Measurements from ENCODE around the gene TTLL12.

TTLL12 gene

GRCh38 chr22:43206509-43207161 is 19.7 kb upstream of the TTLL12 start:
- POLR2A ChIA-PET = no interaction called here

GRCh38 chr22:43205748-43206508 is 19.0 kb upstream of the TTLL12 start:
- TF ChIP-seq CTCF (IDR thresholded peaks at IDR 0.05; ENCODE audit: control extremely low read depth, extremely low read depth, low read depth, missing control alignments) = no peak
- ChIA-PET POLR2A (no interaction called here), CTCF (no interaction called here)
- DNase-seq (ENCODE audit: extremely low spot score) = no peak

More at GRCh38 chr22:43206509-43207161, 19.7 kb upstream of the TTLL12 start:
- CTCF ChIA-PET = no interaction called here
- no peak for TF ChIP-seq CTCF (IDR thresholded peaks at IDR 0.05; ENCODE audit: control extremely low read depth, extremely low read depth, low read depth, missing control alignments)
- DNase-seq (ENCODE audit: extremely low spot score) = no peak

GRCh38 chr22:43205261-43205691 is 18.3 kb upstream of the TTLL12 start:
- no peak for DNase-seq (ENCODE audit: extremely low spot score)
- no peak for TF ChIP-seq CTCF (IDR thresholded peaks at IDR 0.05; ENCODE audit: control extremely low read depth, extremely low read depth, low read depth, missing control alignments)
- CTCF ChIA-PET = no interaction called here
- POLR2A ChIA-PET = no interaction called here

- POLR2A ChIA-PET = no interaction called here
- no peak for TF ChIP-seq CTCF (IDR thresholded peaks at IDR 0.05; ENCODE audit: control extremely low read depth, extremely low read depth, low read depth, missing control alignments)
- no peak for DNase-seq (ENCODE audit: extremely low spot score)
- CTCF ChIA-PET = no interaction called here
Measured at GRCh38 chr22:43203471-43203981, 16.6 kb upstream of the TTLL12 start.

- CTCF ChIA-PET = no interaction called here
- no peak for DNase-seq (ENCODE audit: extremely low spot score)
- TF ChIP-seq CTCF (IDR thresholded peaks at IDR 0.05; ENCODE audit: control extremely low read depth, extremely low read depth, low read depth, missing control alignments) = no peak
- POLR2A ChIA-PET = no interaction called here
Measured at GRCh38 chr22:43202756-43203410, 15.9 kb upstream of the TTLL12 start.

GRCh38 chr22:43202326-43202725 is 15.4 kb upstream of the TTLL12 start:
- ChIA-PET CTCF (no interaction called here), POLR2A (no interaction called here)
- TF ChIP-seq CTCF (IDR thresholded peaks at IDR 0.05; ENCODE audit: control extremely low read depth, extremely low read depth, low read depth, missing control alignments) = no peak
- DNase-seq (ENCODE audit: extremely low spot score) = no peak

All from GM10248 (cell line).